Gastrocnemius medialis (tissue), 4 donors: ENCODE measurements around the gene IFT88.

ENCODE experiments used
- CTCF ChIP-seq, 5 experiments: fragments of 450-650 bp in 3 of 5; fragments of 200-600 bp in 2 of 5; sonication (generic) in 2 of 5; IDR thresholded peaks in 4 of 5; conservative IDR thresholded peaks in 1 of 5; 1 replicate in 4 of 5; 2 replicates in 1 of 5; pipeline ENCODE4 v1.5.1; 2016 to 2019; ENCODE audit warnings: antibody characterized with exemption in 5 of 5, mild to moderate bottlenecking in 3 of 5, moderate library complexity in 3 of 5
- POLR2A ChIP-seq, 2 donors: fragments of 450-650 bp; IDR thresholded peaks; one replicate each; pipeline ENCODE4 v1.6.1; 2017; ENCODE audit warnings: antibody characterized with exemption in 2 of 2, mild to moderate bottlenecking in 2 of 2, moderate library complexity in 2 of 2

GRCh38 chr13:20534038-20534608 is 32.8 kb upstream of the IFT88 start:
- TF ChIP-seq POLR2A (IDR thresholded peaks at IDR 0.05) (no peak), CTCF (IDR thresholded peaks at IDR 0.05 in 4 of 5, conservative IDR thresholded peaks at IDR 0.05 in 1 of 5) (no peak)
